ENCODE measurements around the gene DIAPH1.

Gene DIAPH1

DNA sequence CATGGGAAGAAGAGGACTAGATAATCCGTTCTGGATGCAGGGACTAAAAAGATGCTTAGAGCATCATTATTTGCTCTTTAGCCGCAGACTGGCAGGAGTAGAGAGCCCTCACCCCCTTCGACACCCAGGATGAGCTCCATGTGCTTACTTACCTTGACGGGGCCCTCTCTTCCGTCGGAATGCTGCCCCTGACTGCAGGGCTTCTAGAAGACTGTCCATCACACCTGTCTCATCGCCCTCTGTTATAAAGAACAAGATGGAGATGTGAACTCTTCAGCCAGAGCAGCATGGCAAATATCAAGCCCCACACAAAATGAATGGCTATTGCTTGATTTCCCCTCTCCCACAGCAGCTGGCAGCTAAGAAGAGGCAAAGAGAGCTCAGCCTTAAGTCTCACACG lies 94.8 kb downstream of the DIAPH1 start:
- Histone ChIP-seq H3K4me3 (ENCODE audit: low read length) (no peak overlapping the region), H3K36me3 (ENCODE audit: insufficient read depth, low read length) (peaks cover 22% of the 10 kb centered on the region), H3K9ac (ENCODE audit: low read depth, low read length) (peak overlapping the region; percentile 28), H3K4me2 (ENCODE audit: low read length) (peak overlapping the region; percentile 25), H3K9me3 (replicated peaks; ENCODE audit: low read length) (no peaks in the 10 kb centered on the region), H3K27me3 (ENCODE audit: control insufficient read depth, insufficient read depth, low read length) (no peaks in the 10 kb centered on the region), H3K4me1 (ENCODE audit: control insufficient read depth, insufficient read depth, low read length) (peaks cover 72% of the 10 kb centered on the region)

DNA sequence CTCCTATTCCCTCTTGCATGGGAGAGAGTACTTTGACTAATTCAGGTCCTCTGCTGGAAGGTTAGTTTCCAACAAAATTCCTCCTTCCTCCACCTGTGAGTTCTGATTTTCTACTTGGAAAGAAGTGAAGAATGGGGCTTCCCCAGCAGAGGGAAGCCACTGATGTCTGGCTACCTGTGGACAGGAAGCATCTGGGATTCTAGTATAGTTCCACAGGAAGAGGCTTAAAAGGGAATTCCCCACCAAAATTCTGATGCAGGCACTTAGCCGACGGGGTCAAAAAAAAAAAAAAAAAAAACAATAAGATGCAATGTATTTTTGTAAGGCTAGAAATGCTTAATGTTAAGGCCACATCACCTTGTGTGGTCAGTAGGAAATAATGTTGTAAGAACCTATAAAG lies 96.5 kb downstream of the DIAPH1 start:
- Histone ChIP-seq H3K4me2 (ENCODE audit: low read length) (no peak overlapping the region), H3K9ac (ENCODE audit: low read depth, low read length) (peak overlapping the region; percentile 69), H3K4me1 (ENCODE audit: control insufficient read depth, insufficient read depth, low read length) (peaks cover 80% of the 10 kb centered on the region), H3K36me3 (ENCODE audit: insufficient read depth, low read length) (peaks cover 15% of the 10 kb centered on the region), H3K9me3 (replicated peaks; ENCODE audit: low read length) (no peaks in the 10 kb centered on the region), H3K27me3 (ENCODE audit: control insufficient read depth, insufficient read depth, low read length) (no peaks in the 10 kb centered on the region), H3K4me3 (ENCODE audit: low read length) (no peak overlapping the region)

DNA sequence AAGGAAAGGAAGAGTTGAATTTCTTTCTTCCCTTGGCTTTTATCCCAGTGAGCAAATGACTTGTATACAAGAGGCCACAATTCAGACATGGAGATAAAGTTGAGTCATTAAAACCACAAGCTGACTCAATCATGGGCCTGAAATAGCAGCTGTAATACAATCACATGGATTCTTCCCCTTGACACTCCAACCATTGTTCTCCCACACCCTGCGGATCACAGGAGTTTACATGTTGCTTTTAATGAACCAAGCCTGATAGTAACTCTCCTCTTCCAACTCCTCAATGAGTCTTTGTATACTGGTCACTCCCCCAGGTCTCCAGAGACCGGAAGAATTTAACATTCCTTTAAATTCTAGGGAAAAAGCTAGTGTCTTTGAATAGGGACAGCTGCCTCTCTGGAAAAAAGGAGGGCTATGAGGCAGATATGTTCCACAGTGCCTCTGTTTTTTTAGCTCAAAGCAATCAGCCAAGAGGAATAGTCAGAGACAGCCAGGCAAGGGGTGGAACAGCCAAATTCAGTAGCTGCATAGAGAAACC lies 97.5 kb downstream of the DIAPH1 start:
- H3K4me1 ChIP-seq (ENCODE audit: control insufficient read depth, insufficient read depth, low read length): peaks cover 90% of the 10 kb centered on the region

DNA sequence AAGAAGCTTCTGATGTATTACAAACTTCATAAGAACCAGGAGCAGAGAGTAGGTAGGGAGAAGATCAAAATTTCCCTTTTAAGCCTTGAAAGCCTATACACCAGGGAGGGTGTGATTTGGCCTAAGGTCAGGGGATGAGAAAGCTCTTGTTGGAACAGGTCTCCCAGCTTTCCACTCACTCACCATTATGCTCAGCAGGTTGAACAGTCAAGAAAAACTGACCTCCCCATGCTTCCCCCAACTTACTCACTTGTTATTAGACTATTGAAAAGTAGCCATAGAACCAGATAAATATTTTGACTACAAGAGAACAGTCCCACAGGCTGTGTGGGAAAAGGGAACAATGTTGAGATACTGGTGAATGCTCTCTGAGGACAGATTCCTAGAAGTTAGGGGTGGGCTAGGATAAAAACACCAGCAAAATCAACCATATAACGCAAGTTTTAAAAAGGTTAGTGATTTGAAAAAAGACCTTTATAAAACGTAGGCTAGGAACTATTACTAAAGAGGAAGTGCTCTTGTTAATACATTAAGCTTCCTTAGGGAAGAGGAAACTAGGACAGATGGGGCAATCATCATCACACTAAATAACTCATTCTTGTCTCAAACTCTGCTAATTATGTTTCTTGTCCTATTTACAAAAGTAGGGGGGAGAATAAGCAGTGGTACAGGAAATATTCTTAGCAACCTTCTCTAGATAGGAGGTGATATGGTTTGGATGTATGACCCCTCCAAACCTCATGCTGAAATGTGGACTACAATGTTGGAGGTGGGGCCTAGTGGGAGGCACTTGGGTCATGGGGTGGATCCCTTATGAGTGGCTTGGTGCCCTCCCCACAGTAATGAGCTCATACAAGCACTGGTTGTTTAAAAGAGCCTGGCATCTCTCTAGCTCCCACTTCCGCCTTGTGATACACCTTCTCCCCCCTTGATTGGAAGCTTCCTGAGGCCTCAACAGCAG lies 98.9 kb downstream of the DIAPH1 start:
- H3K4me1 ChIP-seq (ENCODE audit: control insufficient read depth, insufficient read depth, low read length): peaks cover 92% of the 10 kb centered on the region
- H3K36me3 ChIP-seq (ENCODE audit: insufficient read depth, low read length): peaks cover 10% of the 10 kb centered on the region

More for the DNA sequence above, 97.5 kb downstream of the DIAPH1 start:
- H3K27me3 ChIP-seq (ENCODE audit: control insufficient read depth, insufficient read depth, low read length): no peaks in the 10 kb centered on the region
- peaks cover 14% of the 10 kb centered on the region for H3K36me3 ChIP-seq (ENCODE audit: insufficient read depth, low read length)
- H3K4me3 ChIP-seq (ENCODE audit: low read length): no peak overlapping the region
- H3K9me3 ChIP-seq (replicated peaks; ENCODE audit: low read length): no peaks in the 10 kb centered on the region
- peak overlapping the region; percentile 69 for H3K9ac ChIP-seq (ENCODE audit: low read depth, low read length)
- H3K4me2 ChIP-seq (ENCODE audit: low read length): peak overlapping the region; percentile 57

DNA sequence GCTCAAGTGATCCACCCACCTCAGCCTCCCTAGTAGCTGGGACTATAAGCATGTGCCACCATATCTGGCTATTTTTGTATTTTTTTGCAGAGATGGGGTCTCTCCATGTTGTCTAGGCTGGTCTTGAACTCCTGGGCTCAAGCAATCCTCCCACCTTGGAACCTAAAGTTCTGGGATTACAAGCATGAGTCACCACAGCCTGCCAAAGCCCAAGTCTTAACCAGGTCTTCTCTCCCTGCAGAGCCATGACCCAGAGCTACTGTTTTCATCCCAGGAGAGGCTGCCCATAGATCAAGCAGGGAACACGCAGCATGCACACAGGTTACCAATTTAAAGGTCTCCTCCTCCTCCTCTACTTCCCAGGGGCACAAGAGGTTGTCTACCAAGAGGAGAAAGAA lies 100.2 kb downstream of the DIAPH1 start:
- H3K4me1 ChIP-seq (ENCODE audit: control insufficient read depth, insufficient read depth, low read length): peaks cover 94% of the 10 kb centered on the region
- peaks cover 10% of the 10 kb centered on the region for H3K36me3 ChIP-seq (ENCODE audit: insufficient read depth, low read length)

More for the DNA sequence above, 98.9 kb downstream of the DIAPH1 start:
- H3K4me2 ChIP-seq (ENCODE audit: low read length): no peak overlapping the region
- H3K9me3 ChIP-seq (replicated peaks; ENCODE audit: low read length): no peaks in the 10 kb centered on the region
- H3K27me3 ChIP-seq (ENCODE audit: control insufficient read depth, insufficient read depth, low read length): no peaks in the 10 kb centered on the region
- no peak overlapping the region for H3K9ac ChIP-seq (ENCODE audit: low read depth, low read length)
- H3K4me3 ChIP-seq (ENCODE audit: low read length): no peak overlapping the region

DNA sequence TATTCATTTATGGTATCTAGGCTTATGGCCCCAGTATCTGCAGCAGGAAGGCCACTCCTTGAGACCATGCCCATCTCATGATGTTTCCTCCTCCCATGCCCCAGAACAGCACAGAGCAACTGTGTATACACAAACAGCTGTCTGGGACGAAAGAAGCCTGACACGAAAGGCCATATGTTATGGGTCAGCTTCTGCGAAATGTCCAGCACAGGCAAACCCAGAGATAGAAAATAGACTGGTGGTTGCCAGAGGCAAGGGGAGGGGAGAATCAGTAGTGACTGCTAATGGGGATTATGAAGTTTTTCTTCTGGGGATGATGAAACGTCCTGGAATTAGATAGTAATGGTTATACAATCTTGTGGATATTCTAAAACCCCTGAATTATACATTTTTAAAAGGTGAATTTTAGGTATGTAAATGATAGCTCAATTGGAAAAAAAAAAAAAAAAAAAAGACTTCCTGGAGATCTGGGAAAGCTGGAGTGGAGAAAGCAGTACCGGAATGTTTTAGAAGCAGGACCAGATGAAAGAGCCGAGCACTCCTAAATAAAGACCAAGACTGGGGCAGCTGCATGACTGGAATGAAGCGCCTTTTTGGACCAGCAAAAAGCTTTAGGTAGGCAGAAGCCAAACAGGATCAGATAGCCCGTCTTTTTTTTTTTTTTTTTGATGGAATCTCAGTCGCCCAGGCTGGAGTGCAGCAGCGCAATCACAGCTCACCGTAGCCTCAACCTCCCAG lies 100.8 kb downstream of the DIAPH1 start:
- no peaks in the 10 kb centered on the region for H3K27me3 ChIP-seq (ENCODE audit: control insufficient read depth, insufficient read depth, low read length)
- H3K4me1 ChIP-seq (ENCODE audit: control insufficient read depth, insufficient read depth, low read length): peaks cover 98% of the 10 kb centered on the region
- H3K4me2 ChIP-seq (ENCODE audit: low read length): peak overlapping the region; percentile 31
- peak overlapping the region; percentile 67 for H3K9ac ChIP-seq (ENCODE audit: low read depth, low read length)
- peaks cover 5% of the 10 kb centered on the region for H3K36me3 ChIP-seq (ENCODE audit: insufficient read depth, low read length)
- no peaks in the 10 kb centered on the region for H3K9me3 ChIP-seq (replicated peaks; ENCODE audit: low read length)
- H3K4me3 ChIP-seq (ENCODE audit: low read length): no peak overlapping the region

More for the DNA sequence above, 100.2 kb downstream of the DIAPH1 start:
- Histone ChIP-seq H3K9ac (ENCODE audit: low read depth, low read length) (peak overlapping the region; percentile 67), H3K4me3 (ENCODE audit: low read length) (no peak overlapping the region), H3K27me3 (ENCODE audit: control insufficient read depth, insufficient read depth, low read length) (no peaks in the 10 kb centered on the region), H3K9me3 (replicated peaks; ENCODE audit: low read length) (no peaks in the 10 kb centered on the region), H3K4me2 (ENCODE audit: low read length) (peak overlapping the region; percentile 31)

DNA sequence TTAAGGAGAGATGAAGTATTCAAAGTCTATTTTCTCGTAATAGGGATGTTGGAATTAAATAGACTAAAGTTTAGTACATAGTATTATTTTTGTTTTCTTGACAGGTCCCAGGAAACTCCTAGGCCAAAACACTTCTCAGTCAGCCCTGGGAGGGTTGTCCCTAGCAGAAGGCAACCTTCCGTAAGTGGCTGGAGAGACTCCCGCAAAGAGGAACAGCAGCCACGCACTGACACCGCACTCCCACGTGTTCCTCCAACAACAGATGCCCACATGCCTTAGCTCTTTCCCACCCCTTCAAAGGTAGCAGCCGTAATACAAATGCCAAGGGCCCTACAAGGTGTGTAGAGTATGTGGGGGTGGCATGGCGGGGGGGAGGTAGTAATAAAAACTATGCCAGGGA lies 101.5 kb downstream of the DIAPH1 start:
- H3K27me3 ChIP-seq (ENCODE audit: control insufficient read depth, insufficient read depth, low read length): no peaks in the 10 kb centered on the region
- peaks cover 98% of the 10 kb centered on the region for H3K4me1 ChIP-seq (ENCODE audit: control insufficient read depth, insufficient read depth, low read length)
- no peak overlapping the region for H3K4me3 ChIP-seq (ENCODE audit: low read length)
- H3K4me2 ChIP-seq (ENCODE audit: low read length): no peak overlapping the region
- peak overlapping the region; percentile 66 for H3K9ac ChIP-seq (ENCODE audit: low read depth, low read length)
- H3K9me3 ChIP-seq (replicated peaks; ENCODE audit: low read length): no peaks in the 10 kb centered on the region
- peaks cover 3% of the 10 kb centered on the region for H3K36me3 ChIP-seq (ENCODE audit: insufficient read depth, low read length)

DNA sequence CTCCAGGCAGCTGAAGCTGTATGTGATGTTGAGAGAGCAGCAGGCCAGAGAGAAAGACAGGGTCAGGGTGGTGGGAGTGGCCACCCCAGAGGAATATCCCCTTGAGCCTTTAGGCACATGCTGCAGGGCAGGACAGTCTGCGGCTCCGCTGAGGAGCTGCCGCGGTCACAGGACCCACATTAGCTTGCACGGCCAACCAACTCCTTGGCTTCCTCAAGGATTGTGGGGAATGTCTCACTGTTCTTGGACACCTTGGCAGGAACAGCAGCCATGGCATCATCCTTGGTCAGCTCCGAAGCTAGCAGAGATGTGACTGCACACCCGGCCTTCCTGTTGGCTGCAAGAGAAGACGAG lies 102.2 kb downstream of the DIAPH1 start:
- peaks cover 9% of the 10 kb centered on the region for H3K36me3 ChIP-seq (ENCODE audit: insufficient read depth, low read length)

DNA sequence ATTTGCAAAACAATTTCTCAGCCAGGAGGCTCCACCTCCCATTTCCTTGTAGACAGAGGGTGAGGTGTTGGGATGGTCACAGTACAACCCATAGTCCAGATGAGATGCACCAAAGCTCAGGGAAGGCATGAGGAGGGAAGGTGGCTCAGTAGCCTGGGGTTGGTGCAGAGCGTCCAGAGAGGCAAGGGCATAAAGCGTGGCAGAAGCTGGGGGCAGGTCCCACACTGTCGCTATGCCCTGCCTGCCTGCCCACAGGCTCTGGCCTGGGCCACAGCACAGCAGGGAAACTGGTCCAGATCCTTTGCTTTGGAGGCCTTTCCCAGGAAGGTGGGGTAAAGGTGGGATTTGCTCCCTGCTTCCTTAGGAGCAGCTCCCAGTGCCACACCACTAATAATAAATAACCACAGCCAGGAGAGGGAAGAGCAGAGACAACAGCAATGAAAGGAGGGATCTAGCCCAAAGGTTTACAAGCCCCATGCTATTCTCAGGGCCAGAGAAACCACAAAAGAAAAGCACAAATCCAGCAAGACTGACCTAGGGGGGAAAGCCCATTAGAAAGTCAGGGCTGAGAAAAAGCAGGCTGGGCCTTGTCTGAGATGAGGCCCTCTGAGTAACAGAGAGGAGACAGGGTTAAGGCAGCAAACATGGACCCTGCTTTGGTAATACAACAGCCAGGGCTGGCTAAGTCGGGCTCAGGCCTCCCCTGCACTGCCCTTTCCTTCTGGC lies 102.7 kb downstream of the DIAPH1 start:
- Histone ChIP-seq H3K4me1 (ENCODE audit: control insufficient read depth, insufficient read depth, low read length) (peaks cover 92% of the 10 kb centered on the region), H3K4me3 (ENCODE audit: low read length) (no peak overlapping the region), H3K27me3 (ENCODE audit: control insufficient read depth, insufficient read depth, low read length) (no peaks in the 10 kb centered on the region), H3K9me3 (replicated peaks; ENCODE audit: low read length) (no peaks in the 10 kb centered on the region), H3K36me3 (ENCODE audit: insufficient read depth, low read length) (peaks cover 15% of the 10 kb centered on the region), H3K4me2 (ENCODE audit: low read length) (no peak overlapping the region), H3K9ac (ENCODE audit: low read depth, low read length) (peak overlapping the region; percentile 66)

More for the DNA sequence above, 102.2 kb downstream of the DIAPH1 start:
- Histone ChIP-seq H3K9me3 (replicated peaks; ENCODE audit: low read length) (no peaks in the 10 kb centered on the region), H3K4me1 (ENCODE audit: control insufficient read depth, insufficient read depth, low read length) (peaks cover 96% of the 10 kb centered on the region), H3K4me3 (ENCODE audit: low read length) (no peak overlapping the region), H3K4me2 (ENCODE audit: low read length) (no peak overlapping the region), H3K27me3 (ENCODE audit: control insufficient read depth, insufficient read depth, low read length) (no peaks in the 10 kb centered on the region), H3K9ac (ENCODE audit: low read depth, low read length) (peak overlapping the region; percentile 66)

DNA sequence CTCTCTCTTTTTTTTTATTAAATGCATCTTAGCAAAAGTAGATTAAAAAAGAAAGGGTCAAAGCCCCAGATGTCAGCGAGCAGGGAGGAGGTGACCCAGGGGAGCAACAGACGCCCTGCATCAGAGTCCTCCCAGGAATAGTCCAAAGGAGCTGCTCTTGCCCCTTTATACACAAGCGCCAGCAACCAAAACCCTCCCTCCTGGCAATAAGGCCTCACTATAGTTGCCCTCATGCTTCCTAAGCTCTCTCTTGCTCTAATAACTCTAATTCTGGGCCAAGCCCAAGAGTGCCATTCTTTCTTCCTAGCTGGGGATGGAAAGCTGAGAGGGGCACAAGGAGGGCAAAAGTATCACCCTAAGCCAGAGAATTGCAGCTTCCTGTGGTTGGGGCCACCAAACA lies 103.7 kb downstream of the DIAPH1 start:
- no peak overlapping the region for H3K4me3 ChIP-seq (ENCODE audit: low read length)
- H3K9ac ChIP-seq (ENCODE audit: low read depth, low read length): peak overlapping the region; percentile 85
- no peaks in the 10 kb centered on the region for H3K9me3 ChIP-seq (replicated peaks; ENCODE audit: low read length)
- peaks cover 83% of the 10 kb centered on the region for H3K4me1 ChIP-seq (ENCODE audit: control insufficient read depth, insufficient read depth, low read length)
- no peak overlapping the region for H3K4me2 ChIP-seq (ENCODE audit: low read length)
- H3K27me3 ChIP-seq (ENCODE audit: control insufficient read depth, insufficient read depth, low read length): no peaks in the 10 kb centered on the region
- peaks cover 20% of the 10 kb centered on the region for H3K36me3 ChIP-seq (ENCODE audit: insufficient read depth, low read length)
